Loucy (cell line): ENCODE data around the gene SLC17A2.

ENCODE experiments used
- H2AFZ ChIP-seq: fragments of 200-600 bp; sonication (generic); 2 replicates; pipeline ENCODE4 v1.6.0; 2016; ENCODE audit warnings: antibody characterized with exemption, mild to moderate bottlenecking, low read length, moderate library complexity
- H3F3A ChIP-seq: fragments of 200-600 bp; 2 replicates; pipeline ENCODE4 v1.6.0; 2016; ENCODE audit warnings: antibody characterized with exemption, low read depth, mild to moderate bottlenecking
- H3K27me3 ChIP-seq: fragments of 200-600 bp; sonication (generic); 2 replicates; pipeline ENCODE4 v1.6.1; 2014; ENCODE audit warnings: low read length, mild to moderate bottlenecking; ENCODE audit not compliant: insufficient read depth, poor library complexity, severe bottlenecking
- H3K36me3 ChIP-seq: fragments of 200-600 bp; sonication (generic); 2 replicates; pipeline ENCODE4 v1.6.1; 2016; ENCODE audit warnings: low read length; ENCODE audit not compliant: insufficient read depth
- H3K4me1 ChIP-seq: fragments of 200-600 bp; sonication (generic); 2 replicates; pipeline ENCODE4 v1.5.1; 2014; ENCODE audit warnings: low read length, mild to moderate bottlenecking; ENCODE audit not compliant: insufficient read depth, poor library complexity, severe bottlenecking
- H3K4me2 ChIP-seq: fragments of 200-600 bp; sonication (generic); 2 replicates; pipeline ENCODE4 v1.6.0; 2014; ENCODE audit warnings: antibody characterized with exemption, low read length, low read depth, mild to moderate bottlenecking; ENCODE audit not compliant: poor library complexity, severe bottlenecking
- H3K4me3 ChIP-seq: fragments of 200-600 bp; sonication (generic); 2 replicates; pipeline ENCODE4 v1.5.1; 2014; ENCODE audit warnings: low read length, mild to moderate bottlenecking, mixed read lengths; ENCODE audit not compliant: poor library complexity, severe bottlenecking
- H3K79me2 ChIP-seq: fragments of 200-600 bp; sonication (generic); 2 replicates; pipeline ENCODE4 v1.6.1; 2014; ENCODE audit warnings: low read length; ENCODE audit not compliant: insufficient read depth
- H3K9ac ChIP-seq: fragments of 200-600 bp; sonication (generic); 2 replicates; pipeline ENCODE4 v1.6.0; 2014; ENCODE audit warnings: mild to moderate bottlenecking, low read depth, low read length, moderate library complexity; ENCODE audit not compliant: poor library complexity, severe bottlenecking
- H3K9me2 ChIP-seq: fragments of 200-600 bp; sonication (generic); replicated peaks from 2 replicates; pipeline ENCODE4 v1.6.1; 2016; ENCODE audit warnings: low read depth, low read length, mixed read lengths
- H3K9me3 ChIP-seq: fragments of 200-600 bp; sonication (generic); 2 replicates; pipeline ENCODE4 v1.6.1; 2014; ENCODE audit warnings: mild to moderate bottlenecking, antibody characterized with exemption, low read length, low read depth; ENCODE audit not compliant: insufficient read depth
- H4K20me1 ChIP-seq: fragments of 200-600 bp; sonication (generic); 2 replicates; pipeline ENCODE4 v1.6.0; 2014; ENCODE audit warnings: antibody characterized with exemption, low read length, mild to moderate bottlenecking; ENCODE audit not compliant: insufficient read depth, poor library complexity, severe bottlenecking
- CTCF ChIP-seq: fragments of 200-600 bp; sonication (generic); conservative IDR thresholded peaks from 2 replicates; pipeline ENCODE4 v1.5.1; 2014; ENCODE audit warnings: mild to moderate bottlenecking, antibody characterized with exemption, low read length
- EZH2phosphoT487 ChIP-seq: fragments of 200-600 bp; IDR thresholded peaks from 2 replicates; pipeline ENCODE4 v1.6.1; 2018; ENCODE audit warnings: antibody characterized with exemption, mild to moderate bottlenecking, moderate library complexity, borderline replicate concordance

The SLC17A2 gene

GRCh38 chr6:25892877-25893276 is 37.6 kb downstream of the SLC17A2 start:
- Histone ChIP-seq H3K4me3 (no peak overlapping the region), H3K4me2 (no peak overlapping the region), H3K9me2 (no peaks in the 10 kb centered on the region), H3K9ac (no peak overlapping the region), H3K4me1 (no peaks in the 10 kb centered on the region), H3K27me3 (no peaks in the 10 kb centered on the region), H4K20me1 (no peaks in the 10 kb centered on the region), H3K79me2 (no peaks in the 10 kb centered on the region), H3F3A (no peaks in the 10 kb centered on the region), H2AFZ (no peak overlapping the region), H3K9me3 (no peaks in the 10 kb centered on the region), H3K36me3 (no peaks in the 10 kb centered on the region)
- TF ChIP-seq EZH2phosphoT487 = no peak
- no peak for TF ChIP-seq CTCF

- Histone ChIP-seq H4K20me1 (no peaks in the 10 kb centered on the region), H3K4me3 (no peak overlapping the region), H3K9ac (no peak overlapping the region), H2AFZ (no peak overlapping the region), H3K36me3 (no peaks in the 10 kb centered on the region), H3K4me1 (no peaks in the 10 kb centered on the region), H3K4me2 (no peak overlapping the region), H3K9me2 (no peaks in the 10 kb centered on the region), H3K79me2 (no peaks in the 10 kb centered on the region), H3F3A (no peaks in the 10 kb centered on the region), H3K9me3 (no peaks in the 10 kb centered on the region), H3K27me3 (no peaks in the 10 kb centered on the region)
- TF ChIP-seq EZH2phosphoT487 (no peak), CTCF (peak; percentile 64)
Observed at GRCh38 chr6:25889877-25890853, 40.3 kb downstream of the SLC17A2 start.

- Histone ChIP-seq H3K4me1 (no peaks in the 10 kb centered on the region), H3K4me3 (no peak overlapping the region), H3K9me2 (no peaks in the 10 kb centered on the region), H3K27me3 (no peaks in the 10 kb centered on the region), H3F3A (no peaks in the 10 kb centered on the region), H3K36me3 (no peaks in the 10 kb centered on the region), H3K4me2 (no peak overlapping the region), H3K9ac (no peak overlapping the region), H3K79me2 (no peaks in the 10 kb centered on the region), H2AFZ (no peak overlapping the region), H3K9me3 (no peaks in the 10 kb centered on the region), H4K20me1 (no peaks in the 10 kb centered on the region)
- TF ChIP-seq CTCF (no peak), EZH2phosphoT487 (no peak)
Observed at GRCh38 chr6:25888626-25889025, 41.9 kb downstream of the SLC17A2 start.
